GM18502 (cell line): ENCODE measurements around the gene FOXO3.
"Not testable (repeated sequence)": the region's sequence is repeated elsewhere in the genome, so short reads cannot be mapped to it uniquely, and the experiment has no call there.

Experiments used
- ATAC-seq: cut with Tn5 transposase; IDR thresholded peaks from one replicate; pipeline ENCODE4 v1.9.1; 2021; ENCODE audit warnings: mild to moderate bottlenecking; ENCODE audit not compliant: unreplicated experiment, poor library complexity

FOXO3 gene

DNA sequence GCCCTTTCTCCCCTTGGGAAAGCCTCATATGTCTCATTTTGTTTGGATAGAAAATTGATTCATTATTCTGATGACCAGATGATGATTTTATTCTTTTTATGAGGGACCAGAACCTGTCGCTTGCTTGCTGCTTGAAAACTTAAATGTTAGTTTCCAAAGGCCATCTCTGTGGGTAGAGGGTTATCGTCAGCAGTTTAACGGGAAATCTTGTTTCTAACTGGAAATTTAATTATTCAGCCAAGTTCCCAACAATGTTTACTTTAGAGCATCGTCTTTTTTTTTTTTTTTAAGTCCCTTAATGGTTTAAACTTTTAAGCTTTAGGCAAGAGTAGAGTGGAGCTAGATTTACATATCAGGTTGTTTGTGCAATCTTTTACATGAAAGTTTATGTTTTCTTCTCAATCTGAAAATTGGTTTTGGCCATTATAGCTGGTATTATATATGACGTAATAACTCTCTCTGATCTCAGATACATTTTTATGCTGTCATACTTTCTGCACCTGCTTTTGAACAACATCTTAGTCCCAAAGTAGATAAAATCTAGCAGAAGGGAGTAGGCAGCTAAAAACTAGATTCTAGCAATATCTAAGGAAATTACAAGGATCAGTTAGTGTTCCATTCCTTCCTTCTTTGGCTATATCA, 93.9 kb downstream of the FOXO3 start:
- no peak for ATAC-seq

DNA sequence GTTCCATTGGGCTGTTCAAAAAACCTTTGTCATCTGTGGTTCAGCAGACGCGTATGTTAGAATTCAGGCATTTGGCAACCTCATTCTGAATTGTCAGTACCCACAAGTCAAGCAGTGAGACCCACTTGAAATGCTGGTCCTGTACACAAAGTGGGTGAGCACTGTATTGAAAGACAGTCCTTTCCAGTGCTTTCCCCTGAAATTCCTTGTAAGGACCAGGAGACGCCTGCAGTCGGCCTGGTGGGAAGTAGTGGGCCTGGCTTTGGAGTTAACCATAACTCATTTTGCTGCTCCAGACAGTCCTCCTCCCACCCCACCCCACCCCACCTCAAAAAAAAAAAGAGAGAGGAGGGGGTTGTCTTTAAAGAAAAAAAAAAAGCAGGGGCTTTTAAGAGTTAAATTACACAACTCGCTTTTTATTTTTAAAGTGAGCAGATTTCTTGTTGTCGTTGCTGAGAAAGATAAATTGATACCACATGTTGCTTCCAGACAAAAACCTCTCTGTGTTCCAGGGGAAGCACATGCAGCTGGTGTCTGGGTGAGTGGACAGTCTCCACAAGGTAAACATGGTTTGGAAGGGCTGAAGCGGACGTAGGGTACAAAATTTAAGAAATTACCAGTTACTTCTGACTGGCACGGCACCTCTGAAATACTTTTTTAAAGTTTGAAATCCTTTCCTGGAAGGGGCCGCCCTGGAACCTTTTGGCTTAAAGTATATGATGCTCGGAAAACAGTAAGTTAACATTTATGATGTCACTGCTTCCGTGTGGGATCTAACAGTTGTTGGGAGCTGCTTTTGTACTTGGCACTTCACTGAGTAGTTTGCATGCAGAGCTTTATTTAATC, 95.3 kb downstream of the FOXO3 start:
- no peak for ATAC-seq

DNA sequence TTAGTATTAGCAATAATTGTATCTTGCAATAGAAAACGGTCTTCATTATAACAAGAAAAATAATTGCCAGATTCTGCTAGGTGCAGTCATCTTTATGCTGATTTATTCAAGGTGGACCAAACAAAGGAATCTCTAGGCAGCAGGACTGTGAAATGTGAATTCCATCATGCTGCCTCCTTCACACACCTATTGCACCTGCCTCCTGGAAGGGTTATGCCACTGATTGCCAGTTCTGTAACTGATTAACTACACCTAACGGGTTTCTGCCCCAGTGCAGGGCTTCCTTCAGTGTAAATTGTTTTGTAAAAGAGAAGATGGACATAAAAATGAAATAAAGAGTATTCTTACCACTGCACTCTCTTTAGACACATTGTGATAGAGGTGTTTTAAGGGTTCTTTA, 96.1 kb downstream of the FOXO3 start:
- no peak for ATAC-seq

DNA sequence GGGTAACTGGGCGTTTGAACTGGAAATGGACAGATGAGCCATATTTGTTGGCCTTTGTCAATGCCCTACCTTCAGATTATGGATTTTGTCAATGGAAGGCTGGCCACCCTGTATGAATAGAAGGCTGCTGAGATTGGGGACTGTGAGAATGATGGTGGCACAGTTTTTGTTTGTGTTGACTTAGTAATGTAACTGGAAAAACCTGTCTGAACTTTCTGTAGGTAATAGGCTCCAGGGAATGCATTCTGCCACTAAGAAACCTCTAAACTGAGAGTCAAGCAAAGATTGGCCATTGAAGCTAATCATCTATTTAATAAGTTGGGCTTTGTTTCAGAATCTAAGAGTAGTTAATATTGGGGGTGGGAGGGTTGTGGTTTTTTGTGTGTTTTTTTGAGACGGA, 97.5 kb downstream of the FOXO3 start:
- no peak for ATAC-seq

DNA sequence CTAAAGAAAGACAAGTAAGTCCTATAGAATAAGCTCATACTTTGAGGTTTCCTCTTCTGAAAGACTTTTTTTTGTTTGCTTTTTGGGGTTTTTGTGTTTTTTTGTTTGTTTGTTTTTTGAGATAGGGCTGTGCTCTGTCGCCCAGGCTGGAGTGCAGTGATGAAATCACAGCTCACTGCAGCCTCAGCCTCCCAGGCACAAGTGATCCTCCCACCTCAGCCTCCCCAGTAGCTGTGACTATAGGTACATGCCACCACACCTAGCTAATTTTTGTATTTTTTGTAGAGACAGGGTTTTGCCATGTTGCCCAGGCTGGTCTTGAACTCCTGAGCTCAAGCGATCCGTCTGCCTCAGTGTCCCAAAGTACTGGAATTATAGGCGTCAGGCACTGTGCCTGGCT, 98.1 kb downstream of the FOXO3 start:
- not testable (repeated sequence) for ATAC-seq

DNA sequence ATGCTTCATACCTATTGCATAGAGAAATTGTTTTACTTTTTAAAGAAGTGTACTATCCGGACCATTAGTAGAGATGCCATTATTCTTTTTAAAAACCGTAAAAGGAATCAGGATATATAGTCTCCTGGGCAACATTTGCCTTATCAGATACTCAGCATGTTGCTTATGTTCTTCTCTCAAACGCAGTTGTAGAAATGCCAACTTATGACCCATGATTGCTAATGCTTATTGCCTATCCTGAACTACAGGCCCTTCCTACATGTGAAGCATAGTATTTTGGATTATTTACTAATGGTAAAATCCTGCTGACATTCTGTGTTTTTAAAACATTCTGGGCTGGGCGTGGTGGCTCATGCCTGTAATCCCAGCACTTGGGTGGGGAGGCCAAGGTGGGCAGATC, 99.5 kb downstream of the FOXO3 start:
- ATAC-seq: no peak

DNA sequence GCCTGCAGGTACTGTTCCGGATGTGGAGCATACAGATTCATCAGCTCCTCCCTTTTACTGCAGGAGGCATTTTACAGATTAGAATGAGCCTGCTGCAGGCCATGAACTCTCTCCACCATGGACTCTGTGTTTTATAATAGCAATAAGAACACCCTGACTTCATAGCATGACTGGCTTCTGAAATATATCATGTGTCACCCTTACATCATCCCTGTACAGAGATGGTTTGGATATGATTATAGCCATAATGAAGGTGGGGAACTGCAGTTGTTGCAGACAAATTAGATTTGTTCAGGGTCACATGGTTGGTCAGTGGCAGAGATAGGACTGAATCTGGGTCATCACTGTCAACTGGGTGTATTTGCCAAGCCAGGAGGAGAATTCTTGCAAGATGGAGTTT, 100.7 kb downstream of the FOXO3 start:
- no peak for ATAC-seq

DNA sequence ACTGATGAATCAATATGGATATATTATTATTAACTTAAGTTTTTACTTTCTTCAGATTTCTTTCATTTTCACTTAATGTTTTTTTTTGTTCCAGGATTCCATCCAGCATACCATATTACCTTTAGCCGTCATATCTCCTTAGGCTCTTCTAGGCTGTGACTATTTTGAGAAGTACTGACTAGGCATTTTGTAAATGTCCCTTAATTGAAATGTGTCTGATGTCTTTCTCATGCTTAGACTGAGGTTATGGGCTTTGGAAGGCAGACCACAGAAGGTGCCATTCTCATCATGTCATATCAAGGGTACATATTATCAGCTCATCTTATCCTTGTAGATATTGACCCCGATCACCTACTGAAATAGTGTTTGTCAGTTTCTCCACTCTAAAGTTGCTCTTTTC, 101.3 kb downstream of the FOXO3 start:
- ATAC-seq: no peak

DNA sequence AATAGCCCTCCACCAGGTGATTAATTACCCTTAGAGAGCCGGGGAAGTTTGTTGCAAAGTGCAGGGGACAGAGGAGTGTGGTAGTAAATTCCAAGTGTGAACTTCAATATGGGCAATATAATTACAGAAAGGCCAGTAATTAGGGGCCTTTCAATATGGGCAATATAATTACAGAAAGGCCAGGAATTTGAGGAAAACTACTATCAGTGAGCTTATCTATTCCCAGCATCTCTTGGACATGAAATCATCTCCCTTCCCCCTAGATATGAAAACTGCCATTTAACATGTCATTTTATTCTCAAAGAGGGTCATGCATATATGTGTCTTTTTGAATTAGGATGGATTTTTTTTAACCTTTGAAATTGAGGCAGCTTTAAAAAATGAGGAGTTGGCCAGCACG, 102.0 kb downstream of the FOXO3 start:
- no peak for ATAC-seq

DNA sequence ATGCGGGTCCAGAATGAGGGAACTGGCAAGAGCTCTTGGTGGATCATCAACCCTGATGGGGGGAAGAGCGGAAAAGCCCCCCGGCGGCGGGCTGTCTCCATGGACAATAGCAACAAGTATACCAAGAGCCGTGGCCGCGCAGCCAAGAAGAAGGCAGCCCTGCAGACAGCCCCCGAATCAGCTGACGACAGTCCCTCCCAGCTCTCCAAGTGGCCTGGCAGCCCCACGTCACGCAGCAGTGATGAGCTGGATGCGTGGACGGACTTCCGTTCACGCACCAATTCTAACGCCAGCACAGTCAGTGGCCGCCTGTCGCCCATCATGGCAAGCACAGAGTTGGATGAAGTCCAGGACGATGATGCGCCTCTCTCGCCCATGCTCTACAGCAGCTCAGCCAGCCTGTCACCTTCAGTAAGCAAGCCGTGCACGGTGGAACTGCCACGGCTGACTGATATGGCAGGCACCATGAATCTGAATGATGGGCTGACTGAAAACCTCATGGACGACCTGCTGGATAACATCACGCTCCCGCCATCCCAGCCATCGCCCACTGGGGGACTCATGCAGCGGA, 102.9 kb downstream of the FOXO3 start:
- not testable (repeated sequence) for ATAC-seq

DNA sequence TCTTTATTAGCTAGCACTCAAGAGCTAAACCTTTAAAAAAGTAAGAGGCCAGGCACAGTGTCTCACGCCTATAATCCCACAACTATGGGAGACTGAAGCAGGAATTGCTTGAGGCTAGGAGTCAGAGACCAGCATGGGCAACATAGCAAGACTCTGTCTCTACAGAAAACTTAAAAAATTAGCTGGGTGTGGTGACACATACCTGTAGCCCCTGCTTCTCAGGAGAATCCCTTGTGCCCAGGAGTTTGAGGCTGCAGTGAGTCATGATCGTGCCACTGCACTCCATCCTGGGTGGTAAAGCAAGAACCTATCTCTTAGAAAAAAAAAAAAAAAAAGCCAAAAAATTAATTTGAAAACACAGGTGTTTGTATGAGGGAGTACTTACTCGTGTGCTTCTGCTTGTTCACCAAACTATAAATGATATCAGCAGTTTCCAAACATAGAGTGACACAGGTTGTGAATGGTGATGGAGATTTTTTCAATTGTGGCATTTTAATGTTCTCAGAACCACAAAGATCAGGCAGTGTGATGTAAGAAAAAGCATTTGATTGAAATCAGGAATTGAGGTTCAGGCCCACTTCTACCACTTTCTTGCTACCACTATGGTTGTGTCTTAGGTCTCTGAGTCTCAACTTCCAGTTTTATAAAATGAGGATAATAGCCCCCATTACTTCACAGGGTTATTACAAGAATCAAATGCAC, 104.9 kb downstream of the FOXO3 start:
- no peak for ATAC-seq

DNA sequence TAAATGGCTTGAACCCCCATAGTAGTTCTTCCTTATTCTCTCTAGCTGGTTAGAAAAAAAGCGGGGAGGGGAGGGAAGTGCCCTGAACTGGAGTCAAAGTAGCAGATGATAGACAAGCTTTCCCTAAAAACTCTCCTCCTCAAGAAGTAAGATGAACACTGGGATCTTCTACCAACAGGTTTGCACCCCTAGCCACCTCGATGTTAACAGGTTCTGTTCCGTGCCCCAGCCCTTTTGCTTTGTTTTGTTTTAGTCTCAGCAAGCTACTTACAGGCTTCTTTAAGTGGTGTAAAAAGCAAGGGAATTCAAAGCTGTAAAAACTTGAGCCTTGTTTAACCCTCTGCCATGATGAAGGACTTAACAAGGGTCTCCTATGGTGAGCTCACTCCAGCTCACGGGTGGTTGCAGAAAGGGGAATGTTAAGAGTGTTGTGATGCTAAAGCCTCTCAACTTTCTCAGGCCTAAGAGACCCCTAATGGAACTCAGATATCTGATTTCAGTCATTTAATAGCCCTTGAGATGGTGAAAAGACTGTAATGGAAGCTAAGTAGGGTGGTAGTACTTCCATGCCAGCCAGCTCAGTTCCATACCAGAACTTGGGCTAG, 106.0 kb downstream of the FOXO3 start:
- no peak for ATAC-seq

DNA sequence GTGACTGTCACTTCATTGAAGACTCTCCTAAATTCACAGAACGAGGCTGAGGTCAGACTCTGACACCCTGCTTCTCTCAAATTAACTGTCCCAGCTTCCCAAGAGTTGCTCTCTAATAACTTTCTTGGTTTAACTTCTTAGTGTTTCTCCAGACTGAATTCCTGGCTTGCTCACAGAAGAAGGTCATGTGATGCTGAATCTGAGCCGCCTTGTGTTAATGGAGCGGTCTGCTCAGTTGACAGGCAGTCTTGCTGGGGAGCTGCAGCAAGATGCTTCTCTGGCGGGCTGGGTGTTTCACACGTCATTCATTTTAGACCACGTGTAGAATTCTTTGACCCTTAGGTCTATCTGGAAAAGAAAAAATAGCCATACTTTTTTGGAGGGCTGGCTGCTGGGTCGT, 107.3 kb downstream of the FOXO3 start:
- no peak for ATAC-seq

DNA sequence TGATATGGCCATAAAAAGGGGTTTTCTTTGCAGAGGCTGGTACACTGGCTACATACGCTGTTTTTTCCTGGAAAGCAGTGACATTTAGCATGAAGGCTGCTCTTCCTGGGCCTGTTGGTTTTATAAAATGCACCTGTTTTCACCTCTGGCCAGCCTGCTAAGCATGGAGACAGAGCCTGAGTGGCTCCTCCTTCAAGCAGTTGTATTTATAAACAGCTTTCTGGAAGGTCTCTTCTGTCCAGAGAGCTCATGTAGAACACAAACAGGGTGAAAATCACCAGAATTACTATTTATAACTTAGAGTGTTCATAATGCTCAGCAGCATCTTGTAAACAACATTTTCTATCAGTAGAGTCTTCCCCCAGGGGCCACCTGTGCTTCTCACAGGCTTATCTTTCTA, 109.0 kb downstream of the FOXO3 start:
- ATAC-seq: no peak

DNA sequence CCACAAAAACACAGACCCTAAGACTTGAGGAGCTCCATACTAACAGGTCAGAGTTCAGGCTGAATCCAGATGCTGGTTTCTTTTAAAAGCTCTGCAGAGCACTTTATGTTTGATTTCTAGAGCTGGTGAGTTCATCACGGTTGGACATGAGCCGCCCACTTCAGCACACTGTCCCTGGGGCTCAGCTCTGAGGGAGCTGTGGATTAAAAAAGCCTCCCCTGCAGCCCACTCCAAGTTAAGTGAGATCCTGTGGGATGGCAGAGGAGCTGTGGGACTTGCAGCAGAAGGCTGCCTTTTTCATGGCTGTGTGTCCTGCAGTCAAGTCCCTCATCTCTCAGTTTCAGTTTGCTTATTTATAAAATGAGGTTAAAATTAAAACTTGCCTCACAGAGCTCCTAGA, 110.5 kb downstream of the FOXO3 start:
- ATAC-seq: no peak

DNA sequence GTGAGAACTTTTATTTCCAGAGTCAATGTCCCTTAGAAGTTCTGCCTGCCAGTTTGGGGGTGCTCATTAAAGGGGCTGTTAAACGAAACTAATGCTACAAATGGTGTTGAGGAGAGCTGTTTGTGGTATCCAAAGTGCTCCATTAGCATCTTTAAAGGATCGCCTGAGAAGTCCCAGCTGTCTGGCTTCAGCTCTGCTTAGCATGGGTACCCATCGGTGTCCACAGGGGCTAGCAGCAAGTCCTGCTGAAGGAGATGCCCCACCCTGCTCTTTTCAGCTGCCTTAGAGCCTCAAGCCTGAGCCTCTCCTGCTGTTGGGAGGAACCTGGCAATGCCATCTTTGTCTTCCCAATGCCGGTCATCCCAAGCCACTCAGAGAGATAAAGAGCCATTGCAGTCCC, 111.1 kb downstream of the FOXO3 start:
- ATAC-seq: no peak

DNA sequence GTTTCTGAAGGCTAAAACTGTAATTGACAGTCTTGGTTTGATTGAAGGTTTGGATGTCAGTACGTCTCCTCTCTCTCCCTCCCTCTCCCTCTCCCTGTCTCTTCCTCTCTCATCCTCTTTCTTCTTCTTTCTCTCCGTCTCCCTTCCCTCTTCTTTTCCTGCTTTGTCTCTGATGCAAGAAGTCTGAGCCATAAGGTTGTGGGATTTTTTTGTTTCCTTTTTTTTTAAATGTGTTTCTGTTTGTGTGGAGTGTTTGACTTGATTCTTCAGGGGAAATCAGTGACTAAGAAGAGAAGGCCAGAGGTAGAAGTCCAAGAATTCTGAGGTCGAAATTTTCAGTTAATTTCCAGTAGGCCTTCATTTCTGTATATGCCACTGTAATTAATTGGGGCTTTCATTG, 111.9 kb downstream of the FOXO3 start:
- no peak for ATAC-seq

DNA sequence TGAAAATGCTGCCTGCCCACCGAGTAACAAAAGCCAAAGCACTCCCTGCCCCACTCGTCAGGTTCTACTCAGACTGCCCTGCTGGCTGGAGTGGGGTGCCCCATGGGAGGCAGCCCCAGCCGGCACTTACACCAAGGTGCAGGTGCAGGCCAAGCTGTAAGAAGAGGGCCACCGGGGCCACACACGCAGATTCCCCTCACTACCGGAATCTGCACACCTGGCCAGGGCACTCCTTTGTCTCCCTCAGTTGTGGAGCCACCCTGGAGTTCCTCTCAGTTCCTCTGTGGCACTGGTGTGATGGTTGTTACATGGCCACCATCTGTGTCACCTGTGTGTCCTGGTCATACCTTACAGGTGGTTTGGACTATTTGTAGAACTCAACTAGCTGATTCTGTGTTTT, 112.4 kb downstream of the FOXO3 start:
- no peak for ATAC-seq

DNA sequence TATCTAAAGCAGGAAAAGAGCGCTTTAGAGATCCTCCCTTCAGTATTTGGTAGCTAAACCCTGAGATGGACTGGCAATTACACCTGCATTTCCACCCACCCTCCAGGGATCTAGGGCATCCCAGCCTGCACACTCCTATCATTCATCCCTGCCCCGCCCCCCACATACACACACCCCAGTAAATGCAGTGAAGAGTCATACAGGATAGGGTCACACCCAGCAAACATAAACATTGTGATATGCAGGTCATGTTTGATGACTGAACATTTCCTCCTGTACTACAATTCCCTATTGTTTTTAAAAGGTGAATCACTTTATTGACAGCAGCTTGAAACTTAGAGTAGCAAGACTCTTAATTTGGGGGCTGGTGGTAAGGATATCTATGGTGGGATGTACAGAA, 112.9 kb downstream of the FOXO3 start:
- no peak for ATAC-seq
